GM23338 (cell line): Measurements from ENCODE around the gene MRNIP. TPM values are rescaled to one million over a fixed set of nuclear protein-coding genes. Genes with fewer than 3 reads are reported as not detected.

Experiments
- ATAC-seq: fragments of 200-7000 bp; cut with Tn5 transposase; 3 replicates; pipeline ENCODE4 v1.9.1; 2020
- DNase-seq: peaks from one replicate; pipeline ENCODE4 v3.0.0-alpha.2; 2015; ENCODE audit warnings: low spot score
- H2AFZ ChIP-seq: fragments of 200-600 bp; sonication (generic); 2 replicates; pipeline ENCODE4 v1.8.0; 2016; ENCODE audit warnings: antibody characterized with exemption, mild to moderate bottlenecking, moderate library complexity
- H3F3A ChIP-seq: fragments of 200-600 bp; sonication (generic); replicated peaks from 2 replicates; pipeline ENCODE4 v1.8.0; 2017; ENCODE audit warnings: antibody characterized with exemption, mixed run types, low read depth
- H3K27ac ChIP-seq: fragments of 200-600 bp; sonication (generic); 2 replicates; pipeline ENCODE4 v1.6.1; 2016; ENCODE audit warnings: low read depth
- H3K27me3 ChIP-seq: fragments of 200-600 bp; sonication (generic); 2 replicates; pipeline ENCODE4 v1.8.0; 2016; ENCODE audit warnings: mild to moderate bottlenecking, mixed run types, moderate library complexity; ENCODE audit not compliant: insufficient read depth
- H3K36me3 ChIP-seq: fragments of 200-600 bp; sonication (generic); 2 replicates; pipeline ENCODE4 v1.8.0; 2016; ENCODE audit warnings: mild to moderate bottlenecking; ENCODE audit not compliant: insufficient read depth
- H3K4me1 ChIP-seq: fragments of 200-600 bp; sonication (generic); 2 replicates; pipeline ENCODE4 v1.8.0; 2016; ENCODE audit warnings: mild to moderate bottlenecking, moderate library complexity; ENCODE audit not compliant: insufficient read depth
- H3K4me2 ChIP-seq: fragments of 200-600 bp; sonication (generic); 2 replicates; pipeline ENCODE4 v1.7.1; 2017; ENCODE audit warnings: mixed run types
- H3K4me3 ChIP-seq: fragments of 200-600 bp; sonication (generic); 2 replicates; pipeline ENCODE4 v1.6.1; 2016; ENCODE audit warnings: mixed run types
- H3K79me2 ChIP-seq: fragments of 200-600 bp; sonication (generic); replicated peaks from 2 replicates; pipeline ENCODE4 v1.8.0; 2017; ENCODE audit warnings: mild to moderate bottlenecking; ENCODE audit not compliant: insufficient read depth
- H3K9me2 ChIP-seq: fragments of 200-600 bp; sonication (generic); 2 replicates; pipeline ENCODE4 v1.8.0; 2017; ENCODE audit not compliant: insufficient read depth
- H4K20me1 ChIP-seq: fragments of 200-600 bp; sonication (generic); replicated peaks from 2 replicates; pipeline ENCODE4 v1.8.0; 2017; ENCODE audit warnings: mild to moderate bottlenecking; ENCODE audit not compliant: insufficient read depth
- H3K27ac Mint-ChIP-seq: 2 replicates; pipeline ENCODE4 v1.8.0; 2020; ENCODE audit warnings: inconsistent platforms, mild to moderate bottlenecking, moderate library complexity, mixed read lengths
- H3K27me3 Mint-ChIP-seq: 3 replicates; pipeline ENCODE4 v1.8.0; 2022; ENCODE audit warnings: low read depth, mild to moderate bottlenecking, moderate library complexity, mixed read lengths, inconsistent platforms; ENCODE audit not compliant: insufficient read depth, poor library complexity
- H3K36me3 Mint-ChIP-seq: 3 replicates; pipeline ENCODE4 v1.8.0; 2021; ENCODE audit warnings: low read depth, mild to moderate bottlenecking, inconsistent platforms, moderate library complexity, mixed read lengths
- H3K4me1 Mint-ChIP-seq: 3 replicates; pipeline ENCODE4 v1.8.0; 2020; ENCODE audit warnings: mild to moderate bottlenecking, inconsistent platforms, mixed read lengths
- H3K4me3 Mint-ChIP-seq: 3 replicates; pipeline ENCODE4 v1.8.0; 2021; ENCODE audit warnings: moderate library complexity, mild to moderate bottlenecking, inconsistent platforms, mixed read lengths
- H3K9me3 Mint-ChIP-seq: 3 replicates; pipeline ENCODE4 v1.8.0; 2020; ENCODE audit warnings: moderate library complexity, mild to moderate bottlenecking, inconsistent platforms, mixed read lengths
- EZH2phosphoT487 ChIP-seq: fragments of 200-600 bp; sonication (generic); IDR thresholded peaks from one replicate; pipeline ENCODE4 v1.8.1; 2018; ENCODE audit warnings: antibody characterized with exemption; ENCODE audit not compliant: unreplicated experiment
- JUNB ChIP-seq: IDR thresholded peaks from one replicate; pipeline ENCODE4 v1.6.1; 2016; ENCODE audit warnings: antibody characterized with exemption; ENCODE audit not compliant: unreplicated experiment
- POLR2AphosphoS5 ChIP-seq: IDR thresholded peaks from 2 replicates; pipeline ENCODE4 v1.6.1; 2016; ENCODE audit warnings: antibody characterized with exemption, low read depth
- ZNF114 ChIP-seq: fragments of 250-450 bp; sonication (Bioruptor Pico); IDR thresholded peaks from 2 replicates; pipeline ENCODE4 v1.5.0; 2020; ENCODE audit warnings: mild to moderate bottlenecking, moderate library complexity
- ZNF331 ChIP-seq: fragments of 250-450 bp; sonication (Bioruptor Pico); IDR thresholded peaks from 2 replicates; pipeline ENCODE4 v1.5.0; 2020; ENCODE audit warnings: low read depth, mild to moderate bottlenecking, moderate library complexity
- polyA plus RNA-seq: library from polyadenylated mRNA; unstranded; fragments of >200 nt; fragmentation: Nextera tagmentation; extraction: Ambion mirVana; gene quantifications from 2 replicates; pipeline ENCODE4 v1.2.1, GENCODE V29; 2016
- total RNA-seq: library from RNA; depleted of rRNA; stranded (reverse); fragments of >200 nt; shearing (Covaris generic); gene quantifications from 2 replicates; pipeline ENCODE4 v1.2.3, GENCODE V29; 2014
- TF ChIP-seq, protein P1 (sequence below): fragments of 250-450 bp; sonication (Bioruptor Pico); IDR thresholded peaks from 2 replicates; pipeline ENCODE4 v1.5.0; 2020; ENCODE audit warnings: mild to moderate bottlenecking, moderate library complexity
- TF ChIP-seq, protein P2 (sequence below): IDR thresholded peaks from 2 replicates; pipeline ENCODE4 v1.6.1; 2016; ENCODE audit warnings: antibody characterized with exemption

Gene MRNIP
- total and polyA plus RNA-seq, 2 experiments from 2014 or later, result 18.2 to 34.4 TPM

DNA sequence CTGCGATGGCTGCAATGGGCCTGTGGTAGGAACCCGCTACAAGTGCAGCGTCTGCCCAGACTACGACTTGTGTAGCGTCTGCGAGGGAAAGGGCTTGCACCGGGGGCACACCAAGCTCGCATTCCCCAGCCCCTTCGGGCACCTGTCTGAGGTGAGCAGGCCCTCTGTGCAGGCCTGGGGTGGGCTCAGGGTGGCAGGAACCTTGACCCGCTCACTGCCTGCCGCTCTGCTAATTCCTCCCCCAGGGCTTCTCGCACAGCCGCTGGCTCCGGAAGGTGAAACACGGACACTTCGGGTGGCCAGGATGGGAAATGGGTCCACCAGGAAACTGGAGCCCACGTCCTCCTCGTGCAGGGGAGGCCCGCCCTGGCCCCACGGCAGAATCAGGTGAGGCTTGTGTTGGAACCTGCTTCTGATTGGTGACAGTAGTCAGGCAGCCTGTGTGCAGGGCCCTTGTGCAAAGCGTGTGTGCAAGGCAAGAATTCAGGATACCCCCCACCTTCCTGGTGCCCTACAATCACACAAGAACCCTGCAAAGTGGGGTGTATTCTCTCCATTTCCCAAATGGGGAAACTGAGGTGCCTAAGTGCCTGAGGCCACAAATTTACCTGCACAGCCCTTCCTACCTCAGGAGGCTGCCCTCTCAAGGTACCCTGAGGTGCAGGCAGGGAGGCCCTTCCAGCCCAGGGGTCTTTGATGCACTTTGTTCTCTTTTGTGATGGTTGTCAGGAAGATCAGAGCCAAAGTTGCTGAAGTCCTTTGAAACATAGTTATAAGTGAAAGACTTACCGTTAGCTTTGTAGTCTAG lies 34.5 kb downstream of the MRNIP start:
- H3K4me3 Mint-ChIP-seq, result no peak overlapping the region
- H3K4me1 ChIP-seq, result peaks cover 38% of the 10 kb centered on the region
- H3K9me3 Mint-ChIP-seq, result no peaks in the 10 kb centered on the region
- no peak overlapping the region for H3K4me3 ChIP-seq
- H3K27me3 ChIP-seq, result no peaks in the 10 kb centered on the region
- peaks cover 74% of the 10 kb centered on the region for H3K36me3 Mint-ChIP-seq
- H3F3A ChIP-seq, result peaks cover 29% of the 10 kb centered on the region
- no peak overlapping the region for H2AFZ ChIP-seq
- peaks cover 24% of the 10 kb centered on the region for H4K20me1 ChIP-seq
- peaks cover 21% of the 10 kb centered on the region for H3K79me2 ChIP-seq
- no peak overlapping the region for H3K27ac Mint-ChIP-seq
- ATAC-seq, result no peak
- TF ChIP-seq POLR2AphosphoS5 (no peak), ZNF114 (CRISPR knock-in tag) (no peak), JUNB (no peak), ZNF331 (no peak), EZH2phosphoT487 (no peak)
- TF ChIP-seq, protein P1, sequence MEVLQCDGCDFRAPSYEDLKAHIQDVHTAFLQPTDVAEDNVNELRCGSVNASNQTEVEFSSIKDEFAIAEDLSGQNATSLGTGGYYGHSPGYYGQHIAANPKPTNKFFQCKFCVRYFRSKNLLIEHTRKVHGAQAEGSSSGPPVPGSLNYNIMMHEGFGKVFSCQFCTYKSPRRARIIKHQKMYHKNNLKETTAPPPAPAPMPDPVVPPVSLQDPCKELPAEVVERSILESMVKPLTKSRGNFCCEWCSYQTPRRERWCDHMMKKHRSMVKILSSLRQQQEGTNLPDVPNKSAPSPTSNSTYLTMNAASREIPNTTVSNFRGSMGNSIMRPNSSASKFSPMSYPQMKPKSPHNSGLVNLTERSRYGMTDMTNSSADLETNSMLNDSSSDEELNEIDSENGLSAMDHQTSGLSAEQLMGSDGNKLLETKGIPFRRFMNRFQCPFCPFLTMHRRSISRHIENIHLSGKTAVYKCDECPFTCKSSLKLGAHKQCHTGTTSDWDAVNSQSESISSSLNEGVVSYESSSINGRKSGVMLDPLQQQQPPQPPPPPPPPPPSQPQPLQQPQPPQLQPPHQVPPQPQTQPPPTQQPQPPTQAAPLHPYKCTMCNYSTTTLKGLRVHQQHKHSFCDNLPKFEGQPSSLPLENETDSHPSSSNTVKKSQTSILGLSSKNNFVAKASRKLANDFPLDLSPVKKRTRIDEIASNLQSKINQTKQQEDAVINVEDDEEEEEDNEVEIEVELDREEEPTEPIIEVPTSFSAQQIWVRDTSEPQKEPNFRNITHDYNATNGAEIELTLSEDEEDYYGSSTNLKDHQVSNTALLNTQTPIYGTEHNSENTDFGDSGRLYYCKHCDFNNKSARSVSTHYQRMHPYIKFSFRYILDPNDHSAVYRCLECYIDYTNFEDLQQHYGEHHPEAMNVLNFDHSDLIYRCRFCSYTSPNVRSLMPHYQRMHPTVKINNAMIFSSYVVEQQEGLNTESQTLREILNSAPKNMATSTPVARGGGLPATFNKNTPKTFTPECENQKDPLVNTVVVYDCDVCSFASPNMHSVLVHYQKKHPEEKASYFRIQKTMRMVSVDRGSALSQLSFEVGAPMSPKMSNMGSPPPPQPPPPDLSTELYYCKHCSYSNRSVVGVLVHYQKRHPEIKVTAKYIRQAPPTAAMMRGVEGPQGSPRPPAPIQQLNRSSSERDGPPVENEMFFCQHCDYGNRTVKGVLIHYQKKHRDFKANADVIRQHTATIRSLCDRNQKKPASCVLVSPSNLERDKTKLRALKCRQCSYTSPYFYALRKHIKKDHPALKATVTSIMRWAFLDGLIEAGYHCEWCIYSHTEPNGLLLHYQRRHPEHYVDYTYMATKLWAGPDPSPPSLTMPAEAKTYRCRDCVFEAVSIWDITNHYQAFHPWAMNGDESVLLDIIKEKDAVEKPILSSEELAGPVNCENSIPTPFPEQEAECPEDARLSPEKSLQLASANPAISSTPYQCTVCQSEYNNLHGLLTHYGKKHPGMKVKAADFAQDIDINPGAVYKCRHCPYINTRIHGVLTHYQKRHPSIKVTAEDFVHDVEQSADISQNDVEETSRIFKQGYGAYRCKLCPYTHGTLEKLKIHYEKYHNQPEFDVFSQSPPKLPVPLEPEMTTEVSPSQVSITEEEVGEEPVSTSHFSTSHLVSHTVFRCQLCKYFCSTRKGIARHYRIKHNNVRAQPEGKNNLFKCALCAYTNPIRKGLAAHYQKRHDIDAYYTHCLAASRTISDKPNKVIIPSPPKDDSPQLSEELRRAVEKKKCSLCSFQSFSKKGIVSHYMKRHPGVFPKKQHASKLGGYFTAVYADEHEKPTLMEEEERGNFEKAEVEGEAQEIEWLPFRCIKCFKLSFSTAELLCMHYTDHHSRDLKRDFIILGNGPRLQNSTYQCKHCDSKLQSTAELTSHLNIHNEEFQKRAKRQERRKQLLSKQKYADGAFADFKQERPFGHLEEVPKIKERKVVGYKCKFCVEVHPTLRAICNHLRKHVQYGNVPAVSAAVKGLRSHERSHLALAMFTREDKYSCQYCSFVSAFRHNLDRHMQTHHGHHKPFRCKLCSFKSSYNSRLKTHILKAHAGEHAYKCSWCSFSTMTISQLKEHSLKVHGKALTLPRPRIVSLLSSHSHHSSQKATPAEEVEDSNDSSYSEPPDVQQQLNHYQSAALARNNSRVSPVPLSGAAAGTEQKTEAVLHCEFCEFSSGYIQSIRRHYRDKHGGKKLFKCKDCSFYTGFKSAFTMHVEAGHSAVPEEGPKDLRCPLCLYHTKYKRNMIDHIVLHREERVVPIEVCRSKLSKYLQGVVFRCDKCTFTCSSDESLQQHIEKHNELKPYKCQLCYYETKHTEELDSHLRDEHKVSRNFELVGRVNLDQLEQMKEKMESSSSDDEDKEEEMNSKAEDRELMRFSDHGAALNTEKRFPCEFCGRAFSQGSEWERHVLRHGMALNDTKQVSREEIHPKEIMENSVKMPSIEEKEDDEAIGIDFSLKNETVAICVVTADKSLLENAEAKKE, result no peak
- TF ChIP-seq, protein P2, sequence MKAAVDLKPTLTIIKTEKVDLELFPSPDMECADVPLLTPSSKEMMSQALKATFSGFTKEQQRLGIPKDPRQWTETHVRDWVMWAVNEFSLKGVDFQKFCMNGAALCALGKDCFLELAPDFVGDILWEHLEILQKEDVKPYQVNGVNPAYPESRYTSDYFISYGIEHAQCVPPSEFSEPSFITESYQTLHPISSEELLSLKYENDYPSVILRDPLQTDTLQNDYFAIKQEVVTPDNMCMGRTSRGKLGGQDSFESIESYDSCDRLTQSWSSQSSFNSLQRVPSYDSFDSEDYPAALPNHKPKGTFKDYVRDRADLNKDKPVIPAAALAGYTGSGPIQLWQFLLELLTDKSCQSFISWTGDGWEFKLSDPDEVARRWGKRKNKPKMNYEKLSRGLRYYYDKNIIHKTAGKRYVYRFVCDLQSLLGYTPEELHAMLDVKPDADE, result no peak
- H3K9me2 ChIP-seq, result no peaks in the 10 kb centered on the region
- no peak overlapping the region for H3K27ac ChIP-seq
- peaks cover 29% of the 10 kb centered on the region for H3K36me3 ChIP-seq
- H3K4me2 ChIP-seq, result no peak overlapping the region
- peaks cover 27% of the 10 kb centered on the region for H3K27me3 Mint-ChIP-seq
- peaks cover 42% of the 10 kb centered on the region for H3K4me1 Mint-ChIP-seq
- no peak for DNase-seq
